HG03066 (cell line): ENCODE data around the gene ARHGEF40.

Experiments
- ATAC-seq: cut with Tn5 transposase; IDR thresholded peaks from one replicate; pipeline ENCODE4 v1.9.1; 2021; ENCODE audit warnings: low read depth; ENCODE audit not compliant: unreplicated experiment

Gene ARHGEF40

DNA sequence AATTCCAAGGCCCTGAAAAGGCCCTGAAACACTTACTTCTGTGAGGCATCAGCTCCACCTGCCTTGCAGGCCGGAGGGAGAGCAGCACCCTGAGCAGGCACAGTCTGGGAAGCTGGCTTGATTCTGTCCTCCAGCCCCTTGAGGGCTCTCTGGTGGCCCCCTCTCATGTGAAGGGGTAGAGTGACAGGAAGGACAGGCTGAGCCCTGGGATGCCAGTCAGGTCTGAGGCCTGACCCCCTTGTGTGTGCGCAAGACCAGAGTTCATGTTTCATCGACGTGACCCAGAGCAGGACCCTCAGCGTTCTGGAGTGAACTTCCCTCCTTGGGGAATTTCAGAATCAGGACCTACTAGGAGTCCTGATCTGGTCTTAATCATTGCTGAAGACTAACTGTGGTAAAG is 11.2 kb upstream of the ARHGEF40 start:
- no peak for ATAC-seq

GRCh38 chr14:21059842-21060613 is 10.1 kb upstream of the ARHGEF40 start:
- no peak for ATAC-seq

DNA sequence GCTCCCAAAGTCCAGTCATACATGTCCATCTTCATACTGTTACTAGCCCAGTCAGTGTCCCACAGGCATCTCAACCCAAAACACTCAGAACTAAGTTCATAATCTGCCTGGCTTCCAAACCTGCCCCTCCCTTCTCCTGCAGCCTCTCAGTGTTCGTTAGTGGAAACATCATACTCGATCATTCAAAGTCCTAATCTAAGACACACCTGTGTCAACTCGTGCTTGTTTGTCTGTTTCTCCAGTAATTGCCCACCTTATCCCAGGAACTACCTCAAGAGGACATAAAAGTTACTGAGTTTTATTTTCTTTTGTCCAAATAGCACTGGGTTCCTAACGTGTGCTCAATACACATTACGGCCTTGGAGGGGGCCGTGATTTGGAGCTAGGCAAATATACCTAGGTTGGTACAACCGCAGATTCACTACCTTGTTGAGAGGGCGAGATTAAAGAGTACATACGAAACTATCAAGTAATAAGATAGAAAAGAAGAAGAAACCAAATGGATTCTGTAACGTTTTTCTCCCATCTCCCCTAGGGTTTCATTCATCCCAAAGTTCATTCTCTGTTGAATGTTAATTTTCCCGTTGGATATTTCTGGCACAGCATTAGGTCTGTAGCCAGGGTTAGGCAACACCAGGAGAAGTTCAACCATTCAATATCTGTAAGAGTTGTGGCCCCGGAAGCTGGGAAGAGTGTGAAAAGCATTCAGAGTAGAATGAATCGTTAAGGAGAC is 9.3 kb upstream of the ARHGEF40 start:
- ATAC-seq, result no peak

DNA sequence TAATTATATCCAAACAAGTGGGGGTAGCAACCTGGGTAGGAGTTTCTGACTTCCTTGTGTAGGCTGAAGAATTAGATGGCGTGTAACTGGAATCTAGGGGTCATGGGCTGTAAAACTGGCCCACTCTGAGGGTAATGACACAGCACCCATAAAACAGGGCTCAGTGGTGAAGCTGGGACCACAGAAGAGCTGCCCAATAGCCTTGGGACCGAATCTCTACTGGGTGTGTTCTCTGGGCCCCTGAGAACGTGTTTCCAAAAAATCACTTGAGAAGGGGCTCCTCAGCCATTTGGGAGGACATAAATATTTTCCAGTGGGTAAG is 8.8 kb upstream of the ARHGEF40 start:
- ATAC-seq, result no peak

DNA sequence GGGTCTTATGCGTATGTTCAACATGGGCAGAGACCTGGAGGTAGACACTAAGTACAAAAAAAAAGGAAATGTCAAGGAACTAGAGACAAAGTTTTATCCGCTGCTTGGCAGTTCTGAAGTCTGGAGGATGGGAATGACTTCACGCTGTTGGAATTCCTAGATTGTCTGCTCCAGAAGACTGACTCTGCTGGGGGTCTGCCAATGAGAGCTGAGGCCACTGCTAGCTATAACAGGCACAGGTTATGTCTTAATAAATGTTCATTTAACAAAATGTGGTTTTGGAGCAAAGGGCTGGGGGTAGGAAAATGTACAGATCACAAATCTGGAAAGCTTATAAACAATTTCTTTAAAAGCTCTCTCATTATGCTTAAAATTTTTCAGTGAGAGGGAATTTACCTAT is 6.6 kb upstream of the ARHGEF40 start:
- no peak for ATAC-seq

- ATAC-seq, result no peak
These were observed 3.1 kb upstream of the ARHGEF40 start for GRCh38 chr14:21066882-21067502.

- ATAC-seq, result no peak
These were observed 1.4 kb upstream of the ARHGEF40 start for GRCh38 chr14:21068521-21069387.

- no peak for ATAC-seq
These were observed 569 bp upstream of the ARHGEF40 start for GRCh38 chr14:21069388-21070082.

DNA sequence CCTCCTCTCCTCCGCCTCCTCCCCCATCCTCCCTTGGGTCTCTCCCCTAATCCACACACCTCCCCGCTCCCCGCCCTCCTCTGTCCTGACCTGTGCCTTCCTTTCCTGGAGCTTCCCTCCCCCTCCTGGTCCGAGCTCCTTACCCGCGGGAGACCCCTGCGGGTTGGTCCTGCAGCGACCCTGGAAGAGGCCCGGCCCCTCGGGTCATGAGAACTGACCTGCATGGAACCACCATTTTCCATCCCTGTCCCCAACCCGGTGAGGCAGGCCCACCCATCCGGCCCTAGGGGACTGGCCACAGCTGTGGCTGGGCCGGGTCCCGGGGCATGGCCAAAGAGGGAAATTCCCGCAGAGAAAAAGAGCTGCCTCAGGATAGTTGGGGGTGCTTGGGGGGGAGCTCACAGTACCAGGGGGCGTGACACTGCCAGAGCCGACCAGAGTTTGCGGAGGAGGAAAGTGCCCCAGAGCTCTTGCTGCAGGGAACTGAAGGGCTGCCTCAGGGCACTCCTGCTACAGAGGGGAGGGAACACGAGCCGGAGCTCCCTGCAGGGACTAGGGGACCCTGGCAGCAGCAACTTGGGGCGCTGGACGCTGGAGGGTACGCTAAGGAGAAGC is 613 bp downstream of the ARHGEF40 start:
- peak; percentile 9 for ATAC-seq

DNA sequence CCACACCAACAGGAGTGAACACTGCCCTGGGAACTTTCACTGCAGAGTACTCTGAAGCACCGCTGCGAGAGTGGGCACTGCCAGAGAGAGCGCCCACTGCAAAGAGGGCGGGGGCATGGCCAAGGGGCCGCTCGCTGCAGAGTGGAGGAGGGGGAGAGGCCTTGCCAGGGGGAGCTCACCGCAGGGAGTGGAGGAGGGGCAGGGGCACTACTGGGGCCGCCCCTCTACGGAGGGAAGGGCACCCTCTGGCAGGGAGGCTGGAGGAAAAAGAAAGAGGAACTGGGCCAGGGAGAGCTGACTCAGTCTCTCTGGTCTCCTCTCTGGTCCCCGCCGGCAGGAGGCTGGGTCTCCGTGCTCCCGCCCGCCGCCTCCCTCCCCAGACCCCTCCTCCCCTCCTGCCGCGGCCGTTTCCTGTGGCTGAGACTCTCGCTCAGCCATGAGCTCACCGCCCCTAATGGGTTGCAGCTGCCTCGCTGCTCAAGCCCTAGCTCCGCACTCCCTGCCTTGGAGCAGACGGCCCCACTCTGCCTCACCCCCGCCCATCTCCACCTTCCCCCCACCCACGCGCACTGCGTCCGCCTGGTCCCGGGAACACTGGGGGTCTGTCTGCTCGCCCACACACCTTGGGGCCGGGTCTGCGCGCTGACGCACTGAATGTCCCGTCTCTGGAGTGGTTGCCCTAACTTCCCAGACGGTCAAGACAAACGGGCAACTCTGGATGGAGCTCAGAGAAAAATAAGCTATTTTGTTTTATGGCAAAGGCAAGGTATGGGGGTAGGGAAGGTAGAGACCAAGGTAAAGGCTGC is 1.3 kb downstream of the ARHGEF40 start:
- ATAC-seq, result peak; percentile 64

DNA sequence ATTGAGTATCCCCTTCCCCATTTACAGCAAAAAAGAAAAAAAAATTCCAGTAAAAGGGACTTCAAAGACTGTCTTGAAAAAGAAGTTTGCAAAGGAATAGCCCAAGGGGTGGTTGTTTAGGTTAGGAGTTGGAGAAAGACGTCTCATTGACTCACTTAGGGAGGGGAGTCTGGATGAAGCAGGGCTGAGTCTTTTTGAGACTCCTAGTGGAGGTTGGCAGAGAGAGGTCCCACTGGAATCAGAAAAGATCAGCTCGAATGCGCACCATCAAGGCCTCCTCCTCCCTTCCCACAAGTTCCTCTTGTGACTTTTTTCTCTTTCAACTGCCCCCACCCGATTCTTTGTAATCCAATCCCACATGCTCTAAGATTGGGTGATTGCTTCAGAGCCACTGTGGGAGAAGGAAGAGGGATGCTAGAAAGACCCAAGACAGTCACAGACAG is 1.9 kb downstream of the ARHGEF40 start:
- no peak for ATAC-seq

- no peak for ATAC-seq
These were observed 2.8 kb downstream of the ARHGEF40 start for GRCh38 chr14:21072781-21073339.

- no peak for ATAC-seq
These were observed 3.8 kb downstream of the ARHGEF40 start for GRCh38 chr14:21073921-21074320.

- ATAC-seq, result no peak
These were observed 4.5 kb downstream of the ARHGEF40 start for GRCh38 chr14:21074398-21075272.

GRCh38 chr14:21075719-21076437 is 5.8 kb downstream of the ARHGEF40 start:
- no peak for ATAC-seq

DNA sequence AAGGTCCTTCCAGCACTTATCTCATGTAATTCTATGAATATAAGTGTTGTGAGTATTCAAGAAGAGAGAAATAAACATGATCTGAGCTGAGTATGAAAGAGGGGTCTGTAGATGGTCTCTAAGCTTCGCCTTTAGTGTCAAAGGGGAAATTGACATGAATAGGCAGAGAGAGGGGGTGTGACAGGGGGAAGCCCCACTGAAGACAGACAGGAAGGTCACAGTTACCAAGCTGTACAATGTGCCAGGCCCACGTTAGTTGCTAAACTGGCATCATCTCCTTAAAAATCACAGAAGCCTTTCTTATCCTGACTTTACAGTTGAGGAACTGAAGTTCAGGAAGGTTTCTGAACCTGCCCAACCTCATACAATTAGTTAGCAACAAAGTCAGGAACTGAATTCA is 7.6 kb downstream of the ARHGEF40 start:
- ATAC-seq, result no peak

DNA sequence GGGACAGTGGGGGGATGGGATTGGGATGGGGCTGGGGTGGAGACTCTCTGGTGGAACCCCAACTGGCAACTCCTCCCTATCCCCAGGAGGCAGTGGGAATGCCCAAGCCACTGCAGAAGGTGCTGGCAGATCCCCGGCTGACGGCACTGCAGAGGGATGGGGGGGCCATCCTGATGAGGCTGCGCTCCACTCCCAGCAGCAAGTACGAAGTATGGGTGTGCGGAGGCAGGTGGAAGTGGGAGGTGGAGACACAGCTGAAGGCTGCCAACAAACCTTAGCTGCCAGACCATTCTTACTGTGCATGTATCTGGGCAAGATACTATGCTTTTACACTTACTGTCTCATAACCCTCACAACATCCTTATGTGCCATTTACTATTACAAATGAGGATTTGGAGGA is 8.2 kb downstream of the ARHGEF40 start:
- no peak for ATAC-seq
